ENCODE data around the gene PCBD1. TPM values are rescaled to one million over a fixed set of nuclear protein-coding genes. Genes with fewer than 3 reads are reported as not detected.
"Not testable (repeated sequence)": the region's sequence is repeated elsewhere in the genome, so short reads cannot be mapped to it uniquely, and the experiment has no call there.

The PCBD1 gene
- polyA plus RNA-seq, 1 donor, result 77.8 TPM

GRCh38 chr10:70863470-70864160, 24.8 kb downstream of the PCBD1 start:
- no peak for DNase-seq (ENCODE audit: low read depth)

GRCh38 chr10:70861495-70862197, 26.7 kb downstream of the PCBD1 start:
- not testable (repeated sequence) for DNase-seq (ENCODE audit: low read depth)

DNA sequence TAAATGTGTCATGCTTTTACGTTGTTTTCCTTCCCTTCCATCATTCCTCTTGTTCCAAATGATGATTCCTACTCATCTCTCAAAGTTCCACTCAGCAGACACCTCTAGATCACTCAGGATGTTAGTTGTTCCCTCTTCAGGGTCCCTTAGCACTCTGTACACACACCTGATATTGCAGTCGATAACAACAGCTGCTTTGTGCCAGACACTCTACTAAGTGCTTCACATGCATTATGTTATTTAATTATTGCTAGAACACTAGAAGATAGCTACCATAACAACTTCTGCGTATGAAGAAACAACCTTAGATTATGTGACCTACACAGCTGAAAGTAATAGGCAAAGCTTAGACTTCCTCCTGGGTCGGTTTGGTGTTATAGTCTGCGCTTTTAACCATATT, 29.6 kb downstream of the PCBD1 start:
- DNase-seq (ENCODE audit: low read depth), result no peak

- no peak for DNase-seq (ENCODE audit: low read depth)
Observed at GRCh38 chr10:70856454-70856853, 31.9 kb downstream of the PCBD1 start.

DNA sequence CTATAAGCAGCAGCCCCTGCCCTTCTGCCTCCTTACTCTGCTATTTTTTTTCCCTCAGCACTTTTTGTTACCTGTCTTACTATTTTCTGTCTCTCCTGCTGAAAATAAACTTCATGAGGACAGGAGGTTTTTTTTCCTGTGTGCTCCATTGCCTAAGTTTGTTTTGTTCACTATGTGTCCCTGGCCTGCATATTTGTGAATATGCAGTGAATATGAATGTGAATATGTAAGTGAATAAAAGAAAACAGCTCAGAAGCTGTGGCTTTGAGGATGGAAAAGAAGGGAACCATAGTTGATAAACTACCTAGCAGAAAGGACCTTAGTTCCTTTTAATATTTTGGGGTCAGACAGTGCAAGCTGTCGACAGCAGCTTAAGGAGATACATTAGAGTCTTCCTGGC, 34.9 kb downstream of the PCBD1 start:
- DNase-seq (ENCODE audit: low read depth), result no peak

- DNase-seq (ENCODE audit: low read depth), result no peak
Observed at GRCh38 chr10:70853038-70853437, 35.3 kb downstream of the PCBD1 start.

DNA sequence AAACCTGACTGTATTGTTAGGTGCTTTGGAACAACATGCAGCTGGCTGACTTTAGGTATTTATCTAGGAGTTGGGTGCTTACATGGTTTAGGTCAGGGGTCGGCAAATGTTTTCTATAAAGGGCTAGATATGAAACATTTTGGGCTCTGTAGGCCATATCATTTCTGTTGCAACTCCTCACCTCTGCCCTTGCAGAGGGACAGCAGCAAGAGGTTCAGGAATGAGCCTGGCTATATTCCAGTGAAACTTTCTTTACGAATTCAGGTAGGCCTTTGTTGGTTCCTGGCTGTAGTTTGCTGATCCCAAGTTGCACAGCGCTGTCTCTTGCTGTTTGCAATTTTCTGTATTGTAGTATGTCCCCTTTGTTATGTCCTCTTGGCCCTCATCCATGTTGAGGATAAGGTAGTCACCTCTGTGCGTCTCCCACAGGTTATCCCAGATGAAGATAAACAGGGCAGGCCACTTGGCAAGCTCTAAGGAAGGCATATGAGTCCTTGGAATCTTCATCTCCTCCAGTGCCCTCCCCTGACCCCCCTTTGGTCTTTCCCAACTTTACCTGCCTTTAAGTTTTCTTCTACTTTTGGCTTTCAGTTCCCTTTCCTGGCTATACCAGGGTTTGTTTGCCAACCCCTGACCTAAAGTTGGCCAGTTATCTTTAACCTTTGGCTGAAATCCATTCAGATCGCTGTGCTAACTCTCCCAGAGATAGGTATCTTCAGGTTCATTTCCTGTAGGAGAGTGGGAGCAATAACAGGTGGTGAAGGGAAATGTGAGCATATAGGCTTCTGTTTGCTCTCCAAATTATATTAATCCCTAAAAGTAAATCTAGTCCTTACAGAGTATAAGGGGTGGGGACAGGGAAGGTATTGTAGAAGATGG, 36.5 kb downstream of the PCBD1 start:
- no peak for DNase-seq (ENCODE audit: low read depth)

DNA sequence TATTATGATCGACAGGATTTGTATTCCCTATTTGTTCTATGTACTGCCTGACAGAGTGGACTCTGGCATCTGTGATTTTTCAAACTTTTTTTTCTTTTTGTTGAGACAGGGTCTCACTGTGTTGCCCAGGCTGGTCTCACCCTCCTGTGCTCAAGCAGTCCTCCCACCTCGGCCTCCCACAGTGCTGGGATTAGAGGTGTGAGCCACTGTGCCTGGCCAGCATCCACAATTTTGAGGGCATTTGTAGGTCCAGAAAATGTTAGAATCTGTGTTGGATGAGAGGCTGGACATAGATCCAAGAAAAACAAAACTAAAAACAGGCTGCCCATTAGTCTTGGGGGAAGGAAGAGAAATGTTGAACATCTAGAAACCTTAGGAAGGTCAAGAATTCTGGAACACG, 38.3 kb downstream of the PCBD1 start:
- DNase-seq (ENCODE audit: low read depth), result no peak

GRCh38 chr10:70849582-70850016, 38.8 kb downstream of the PCBD1 start:
- no peak for DNase-seq (ENCODE audit: low read depth)

DNA sequence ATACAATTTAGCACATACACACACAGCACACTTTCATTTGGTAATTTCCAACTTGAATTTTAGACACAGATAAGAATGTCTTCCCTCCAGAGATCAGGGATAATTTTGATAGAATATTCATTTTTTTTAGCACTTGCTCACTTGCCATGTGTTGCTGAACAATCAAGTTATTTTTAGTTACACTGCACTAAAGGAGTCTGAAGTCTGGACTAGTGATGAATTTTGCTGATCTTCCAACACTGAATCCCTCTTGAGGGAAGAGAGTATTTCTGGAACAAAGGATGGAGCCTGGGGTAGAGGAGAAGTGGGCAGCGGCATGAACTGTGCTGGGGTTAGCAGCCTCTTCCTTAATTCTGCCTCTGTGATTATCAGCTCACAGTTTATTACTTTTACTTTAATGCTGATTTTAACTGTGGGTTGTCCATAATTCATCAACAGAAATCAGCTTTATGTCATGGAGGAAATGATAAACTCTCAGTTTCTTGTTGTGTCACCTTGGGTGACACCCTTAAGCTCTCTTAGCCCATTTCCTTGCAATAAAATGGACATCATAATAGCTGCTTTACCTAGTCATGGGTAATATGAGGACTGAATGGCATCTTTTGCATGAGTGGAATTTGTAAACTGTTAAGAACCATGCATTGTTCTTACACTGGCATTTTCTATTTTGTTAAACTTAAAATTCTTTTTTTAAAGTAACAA, 40.6 kb downstream of the PCBD1 start:
- DNase-seq (ENCODE audit: low read depth), result no peak

GRCh38 chr10:70846795-70847194, 41.6 kb downstream of the PCBD1 start:
- DNase-seq (ENCODE audit: low read depth), result no peak

GRCh38 chr10:70845816-70846215, 42.5 kb downstream of the PCBD1 start:
- no peak for DNase-seq (ENCODE audit: low read depth)

GRCh38 chr10:70845256-70845655, 43.1 kb downstream of the PCBD1 start:
- no peak for DNase-seq (ENCODE audit: low read depth)

DNA sequence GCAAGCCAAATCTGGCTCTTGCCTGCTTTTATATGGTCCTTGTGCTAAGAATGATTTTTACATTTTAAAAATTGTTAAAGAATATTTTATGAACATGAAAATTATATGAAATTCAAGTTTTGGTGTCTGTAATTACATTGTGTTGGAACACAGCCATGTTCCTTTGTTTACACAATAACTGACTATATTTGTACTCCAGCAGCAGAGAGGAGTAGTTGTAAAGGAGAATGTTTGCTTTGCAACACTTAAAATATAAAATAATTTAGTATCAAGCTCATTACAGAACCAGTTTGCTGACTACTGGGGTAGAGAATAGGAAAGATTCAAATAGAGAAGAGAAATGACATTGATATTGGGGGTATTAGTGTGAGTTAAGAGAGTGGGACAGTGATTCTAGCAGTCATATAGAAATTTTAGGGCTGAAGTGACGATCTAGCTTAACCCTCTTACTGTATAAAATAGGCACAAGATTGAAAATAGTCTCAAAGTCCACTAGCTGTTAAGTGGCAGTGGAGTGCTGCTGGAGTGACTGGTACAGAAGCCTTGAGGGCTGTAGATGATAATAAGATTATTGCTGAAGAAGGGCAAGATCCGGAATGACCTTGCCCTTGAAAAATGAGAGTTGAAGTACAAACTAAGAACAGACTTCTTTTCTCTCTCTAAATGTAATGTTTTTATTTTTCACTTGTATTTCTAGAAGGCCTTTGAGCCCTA, 44.4 kb downstream of the PCBD1 start:
- no peak for DNase-seq (ENCODE audit: low read depth)

DNA sequence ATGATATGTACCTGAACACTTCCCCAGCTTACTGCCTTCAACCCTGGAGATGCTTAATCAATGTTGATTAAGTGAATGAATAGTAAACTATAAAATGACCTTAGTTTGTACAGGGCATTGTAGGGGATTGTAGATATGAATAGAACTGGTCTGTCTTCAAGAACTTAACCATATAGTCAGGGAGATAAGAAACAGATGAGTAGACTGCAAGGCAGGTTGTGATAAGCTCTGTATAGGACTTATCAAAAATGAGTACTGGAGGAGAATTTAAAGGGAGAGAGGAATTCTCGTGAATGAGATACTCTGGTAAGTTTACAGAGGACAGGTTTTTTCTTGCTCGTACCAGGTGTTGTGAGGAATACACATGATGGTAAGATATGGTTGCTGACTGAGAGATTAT, 45.0 kb downstream of the PCBD1 start:
- no peak for DNase-seq (ENCODE audit: low read depth)

DNA sequence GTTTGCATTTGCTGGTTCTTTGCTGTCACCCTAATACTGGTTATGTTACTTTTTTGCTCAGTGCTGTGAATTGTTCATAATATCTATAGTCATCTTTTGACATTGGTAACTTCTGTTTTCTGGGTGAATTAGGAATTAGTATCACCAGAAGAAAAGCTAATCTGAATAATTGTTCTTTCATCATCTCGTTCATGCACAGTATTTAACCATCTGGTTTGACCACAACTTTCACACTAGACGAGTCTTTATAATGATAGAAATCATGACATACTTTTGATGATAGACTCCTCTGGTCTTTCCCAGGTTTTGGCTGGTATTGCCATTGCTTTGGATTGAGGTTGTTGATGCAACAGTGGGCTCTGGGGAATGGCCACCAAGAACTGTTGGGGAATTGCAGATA, 47.5 kb downstream of the PCBD1 start:
- no peak for DNase-seq (ENCODE audit: low read depth)

- DNase-seq (ENCODE audit: low read depth), result no peak
Observed at GRCh38 chr10:70838270-70838805, 50.0 kb downstream of the PCBD1 start.

- no peak for DNase-seq (ENCODE audit: low read depth)
Observed at GRCh38 chr10:70837660-70838059, 50.7 kb downstream of the PCBD1 start.

DNA sequence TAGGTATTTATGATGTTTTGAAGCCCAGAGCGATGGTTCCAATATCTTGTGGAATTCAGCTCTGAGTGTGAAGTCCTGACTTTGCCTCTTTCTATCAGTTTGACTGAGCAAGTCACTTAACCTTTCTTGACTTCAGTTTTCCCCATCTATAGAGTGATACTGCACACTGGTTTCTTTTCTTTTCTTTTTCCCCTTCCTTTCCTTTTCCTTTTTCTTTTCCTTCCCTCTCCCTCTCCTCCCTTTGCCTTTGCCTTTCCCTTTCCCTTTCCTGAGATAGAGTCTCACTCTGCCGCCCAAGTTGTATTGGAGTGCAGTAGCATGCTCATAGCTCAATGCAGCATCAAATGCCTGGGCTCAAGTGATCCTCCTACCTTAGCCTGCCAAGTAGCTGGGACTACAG, 52.0 kb downstream of the PCBD1 start:
- DNase-seq (ENCODE audit: low read depth), result no peak

GRCh38 chr10:70834441-70835151, 53.8 kb downstream of the PCBD1 start:
- DNase-seq (ENCODE audit: low read depth), result no peak
